SK-N-SH (cell line): ENCODE measurements around the gene ARMC10. TPM values are rescaled to one million over a fixed set of nuclear protein-coding genes. Genes with fewer than 3 reads are reported as not detected.

Experiments
- CTCF ChIA-PET: fragments of 300-600, 350-600 bp; formaldehyde crosslinking; extraction: SDS; loops from one replicate; lab custom pipeline; 2021; lab: Yijun Ruan, JAX
- POLR2A ChIA-PET: fragments of 350-600 bp; sonication (Branson Sonifier 250); formaldehyde crosslinking; extraction: SDS; loops from one replicate; lab custom pipeline; 2020; ENCODE audit warnings: antibody characterized with exemption, inconsistent platforms; lab: Yijun Ruan, JAX
- DNase-seq: peaks from one replicate; pipeline ENCODE4 v3.0.0; 2012
- H2AFZ ChIP-seq: fragments of 200-600 bp; sonication (generic); 2 replicates; pipeline ENCODE4 v1.8.1; 2016; ENCODE audit warnings: antibody characterized with exemption, mild to moderate bottlenecking, low read depth
- H3F3A ChIP-seq: fragments of 200-600 bp; sonication (generic); replicated peaks from 2 replicates; pipeline ENCODE3; 2016; ENCODE audit warnings: antibody characterized with exemption, mild to moderate bottlenecking; ENCODE audit not compliant: insufficient read depth
- H3K27ac ChIP-seq, 2 experiments: fragments of 200-500 bp in 1 of 2; fragments of 200-600 bp in 1 of 2; sonication (Bioruptor generic) in 1 of 2; sonication (generic), shearing (Covaris generic) in 1 of 2; 2 replicates each; pipeline versions ENCODE4 v1.5.1 to v1.6.1; 2014 to 2016; ENCODE audit warnings: low read depth in 2 of 2, inconsistent platforms in 1 of 2, low read length in 1 of 2, mild to moderate bottlenecking in 1 of 2, mixed read lengths in 1 of 2
- H3K27me3 ChIP-seq: fragments of 200-600 bp; sonication (generic), shearing (Covaris generic); 2 replicates; pipeline ENCODE4 v1.6.1; 2016; ENCODE audit warnings: mixed run types; ENCODE audit not compliant: insufficient read depth
- H3K36me3 ChIP-seq, 2 experiments: fragments of 200-500 bp in 1 of 2; fragments of 200-600 bp in 1 of 2; sonication (Bioruptor generic) in 1 of 2; sonication (generic) in 1 of 2; replicated peaks in 1 of 2; 2 replicates each; pipeline versions ENCODE3 to v1.5.1; 2014 to 2016; ENCODE audit warnings: low read length in 1 of 2, mild to moderate bottlenecking in 1 of 2; ENCODE audit not compliant: insufficient read depth in 2 of 2, control insufficient read depth in 1 of 2
- H3K4me1 ChIP-seq, 2 experiments: fragments of 200-500 bp in 1 of 2; fragments of 200-600 bp in 1 of 2; sonication (Bioruptor generic) in 1 of 2; sonication (generic), shearing (Covaris generic) in 1 of 2; 2 replicates each; pipeline versions ENCODE4 v1.5.1 to v1.6.1; 2014 to 2016; ENCODE audit warnings: low read depth in 1 of 2, low read length in 1 of 2, mixed run types in 1 of 2; ENCODE audit not compliant: insufficient read depth in 2 of 2, control insufficient read depth in 1 of 2
- H3K4me2 ChIP-seq: fragments of 200-600 bp; sonication (generic), shearing (Covaris generic); 2 replicates; pipeline ENCODE4 v1.6.1; 2017; ENCODE audit warnings: mixed run types
- H3K4me3 ChIP-seq, 2 experiments: fragments of 200-500 bp in 1 of 2; fragments of 200-600 bp in 1 of 2; sonication (Bioruptor generic) in 1 of 2; sonication (generic), shearing (Covaris generic) in 1 of 2; 2 replicates each; pipeline versions ENCODE4 v1.5.1 to v1.8.1; 2014 to 2016; ENCODE audit warnings: low read depth in 2 of 2, inconsistent platforms in 1 of 2, low read length in 1 of 2, mild to moderate bottlenecking in 1 of 2, mixed read lengths in 1 of 2, moderate library complexity in 1 of 2
- H3K79me2 ChIP-seq: fragments of 200-600 bp; sonication (generic); 2 replicates; pipeline ENCODE4 v1.8.1; 2017; ENCODE audit warnings: mild to moderate bottlenecking; ENCODE audit not compliant: insufficient read depth
- H3K9ac ChIP-seq: fragments of 200-600 bp; sonication (generic); 2 replicates; pipeline ENCODE4 v1.6.1; 2017; ENCODE audit warnings: mixed run types
- H3K9me2 ChIP-seq: fragments of 200-600 bp; sonication (generic); 2 replicates; pipeline ENCODE4 v1.6.1; 2017; ENCODE audit warnings: mixed run types
- H3K9me3 ChIP-seq: fragments of 200-600 bp; sonication (generic); 2 replicates; pipeline ENCODE4 v1.6.1; 2017; ENCODE audit warnings: mixed run types, mild to moderate bottlenecking, moderate library complexity
- H4K20me1 ChIP-seq: fragments of 200-600 bp; sonication (generic); 2 replicates; pipeline ENCODE4 v1.6.1; 2017; ENCODE audit warnings: mild to moderate bottlenecking, mixed run types; ENCODE audit not compliant: insufficient read depth
- ELF1 ChIP-seq: IDR thresholded peaks from 2 replicates; pipeline ENCODE4 v1.4.0; 2012
- EP300 ChIP-seq, 2 experiments: IDR thresholded peaks; 2 replicates each; pipeline versions ENCODE4 v1.4.0 to v1.6.1; 2012; ENCODE audit warnings: borderline replicate concordance in 1 of 2, low read depth in 1 of 2, low read length in 1 of 2
- EZH2phosphoT487 ChIP-seq: fragments of 200-600 bp; sonication (generic); IDR thresholded peaks from 2 replicates; pipeline ENCODE4 v1.6.1; 2017; ENCODE audit warnings: low read depth, mixed run types, mild to moderate bottlenecking, antibody characterized with exemption, moderate library complexity, borderline replicate concordance
- FOSL2 ChIP-seq: IDR thresholded peaks from 2 replicates; pipeline ENCODE4 v1.4.0; 2012; ENCODE audit warnings: low read depth, mild to moderate bottlenecking, moderate library complexity, borderline replicate concordance
- FOXJ3 ChIP-seq: sonication (generic); formaldehyde crosslinking; IDR thresholded peaks from 2 replicates; pipeline ENCODE4 v1.5.1; 2020; ENCODE audit warnings: mild to moderate bottlenecking, missing genetic modification reagents
- GABPA ChIP-seq: IDR thresholded peaks from 2 replicates; pipeline ENCODE4 v1.4.0; 2012; ENCODE audit warnings: low read depth, mild to moderate bottlenecking
- GATA2 ChIP-seq: sonication (generic); formaldehyde crosslinking; IDR thresholded peaks from 2 replicates; pipeline ENCODE4 v1.5.0; 2020; ENCODE audit warnings: mild to moderate bottlenecking, missing genetic modification reagents
- MEF2A ChIP-seq: IDR thresholded peaks from 2 replicates; pipeline ENCODE4 v1.4.0; 2012; ENCODE audit warnings: low read depth, borderline replicate concordance
- MXI1 ChIP-seq: IDR thresholded peaks from 2 replicates; pipeline ENCODE4 v1.6.1; 2012; ENCODE audit warnings: mild to moderate bottlenecking, low read depth, low read length, improper control_type of control experiment
- NRF1 ChIP-seq: IDR thresholded peaks from 2 replicates; pipeline ENCODE4 v1.6.1; 2012; ENCODE audit warnings: low read depth, mild to moderate bottlenecking, low read length
- RCOR1 ChIP-seq: fragments of 150-350 bp; IDR thresholded peaks from 2 replicates; pipeline ENCODE4 v1.6.1; 2017; ENCODE audit warnings: antibody characterized with exemption, low read length
- SIN3A ChIP-seq: IDR thresholded peaks from 2 replicates; pipeline ENCODE4 v1.6.1; 2012; ENCODE audit warnings: low read depth, mild to moderate bottlenecking, low read length, moderate library complexity, borderline replicate concordance
- TAF1 ChIP-seq: IDR thresholded peaks from 2 replicates; pipeline ENCODE4 v1.6.1; 2012; ENCODE audit warnings: low read depth, mild to moderate bottlenecking, low read length, moderate library complexity, borderline replicate concordance
- TEAD4 ChIP-seq: IDR thresholded peaks from 2 replicates; pipeline ENCODE4 v1.4.0; 2012; ENCODE audit warnings: mild to moderate bottlenecking, borderline replicate concordance; ENCODE audit not compliant: insufficient read depth
- YY1 ChIP-seq: IDR thresholded peaks from 2 replicates; pipeline ENCODE4 v1.4.0; 2012; ENCODE audit warnings: low read depth, mild to moderate bottlenecking
- WGBS: methylation state at CpG from one replicate; pipeline ENCODE4 v1.1.6; 2017; ENCODE audit warnings: low lambda C conversion rate; 5-methylcytosine and 5-hydroxymethylcytosine counted together
- polyA plus RNA-seq, 3 experiments: library from polyadenylated mRNA; depleted of rRNA; stranded (reverse); fragments of >200 nt; gene quantifications; 2 replicates each; pipeline ENCODE4 v1.2.3, GENCODE V29; 2012
- TF ChIP-seq, protein P1 (sequence below): IDR thresholded peaks from 2 replicates; pipeline ENCODE4 v1.4.0; 2012; ENCODE audit warnings: low read depth, borderline replicate concordance
- TF ChIP-seq, protein P2 (sequence below): IDR thresholded peaks from 2 replicates; pipeline ENCODE4 v1.6.1; 2012; ENCODE audit warnings: mild to moderate bottlenecking, low read depth, low read length, moderate library complexity
- TF ChIP-seq, protein P3 (sequence below): fragments of 150-350 bp; IDR thresholded peaks from 2 replicates; pipeline ENCODE4 v1.6.1; 2016; ENCODE audit warnings: mild to moderate bottlenecking, low read depth, low read length

The ARMC10 gene
- polyA plus RNA-seq, 1 of the 3 experiments (the other 2 are of a cell fraction) = 43.4 TPM

DNA sequence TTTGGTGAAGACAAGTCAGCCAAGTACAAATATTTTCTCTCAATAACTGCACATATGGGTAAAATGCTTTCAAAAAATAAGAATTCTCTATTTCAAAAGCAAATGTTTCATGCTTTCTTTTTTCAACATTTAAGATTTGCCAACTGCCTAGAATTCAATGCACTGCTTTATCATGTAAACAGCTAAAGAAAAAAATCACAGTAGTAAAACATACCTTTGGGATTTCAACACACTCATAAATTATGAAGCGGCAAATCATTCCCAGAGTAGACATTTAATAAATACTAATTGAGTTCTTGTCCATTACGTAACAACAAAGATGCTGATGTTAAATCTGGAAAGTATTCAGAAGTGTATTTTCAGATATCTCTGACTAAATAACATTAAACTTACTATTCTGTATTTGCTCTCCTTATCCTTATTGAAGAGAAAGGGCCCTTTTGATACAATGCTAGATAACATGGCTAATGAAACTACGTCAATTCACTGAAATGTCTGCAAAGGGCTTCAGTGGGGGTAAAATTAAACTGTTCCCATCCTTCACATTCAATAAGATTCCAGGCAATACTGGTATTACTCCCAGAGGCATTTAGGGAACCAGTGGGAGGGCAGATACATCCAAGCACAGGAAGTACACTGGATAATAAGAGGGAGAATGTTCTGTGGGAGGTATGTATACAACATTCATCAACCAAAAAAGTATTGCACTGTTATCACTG lies 60.1 kb downstream of the ARMC10 start:
- H3K9me3 ChIP-seq = no peaks in the 10 kb centered on the region
- H3K27ac ChIP-seq = no peak overlapping the region
- WGBS = 86% methylated on average over 3 of the region's 3 CpGs
- ChIA-PET CTCF (interaction anchor here (0.6 kb wide), 1 partner anchor 15 kb away, joined by 3 read pairs; no protein-coding TSS in a partner anchor), POLR2A (interaction anchor here (0.9 kb wide), 1 partner anchor 14 kb away, joined by 3 read pairs; the partner anchor contains the start of gene NAPEPLD)
- no peak overlapping the region for H3K9ac ChIP-seq
- DNase-seq = peak; percentile 31
- H3K27me3 ChIP-seq = no peaks in the 10 kb centered on the region
- H3K4me3 ChIP-seq = no peak overlapping the region
- H3K36me3 ChIP-seq = no peaks in the 10 kb centered on the region
- H4K20me1 ChIP-seq = no peaks in the 10 kb centered on the region
- peaks cover 3 to 8% of the 10 kb centered on the region in 2 experiments; a peak in 2 of 4 replicates for H3K4me1 ChIP-seq
- H2AFZ ChIP-seq = no peak overlapping the region
- TF ChIP-seq TAF1 = no peak
- TF ChIP-seq GATA2 (CRISPR knock-in tag) = peak; percentile 30; the same call in 1 of the 2 replicates
- H3F3A ChIP-seq = no peaks in the 10 kb centered on the region
- no peaks in the 10 kb centered on the region for H3K9me2 ChIP-seq
- H3K79me2 ChIP-seq = peaks cover 17% of the 10 kb centered on the region; the same call in 1 of the 2 replicates
- H3K4me2 ChIP-seq = no peak overlapping the region

DNA sequence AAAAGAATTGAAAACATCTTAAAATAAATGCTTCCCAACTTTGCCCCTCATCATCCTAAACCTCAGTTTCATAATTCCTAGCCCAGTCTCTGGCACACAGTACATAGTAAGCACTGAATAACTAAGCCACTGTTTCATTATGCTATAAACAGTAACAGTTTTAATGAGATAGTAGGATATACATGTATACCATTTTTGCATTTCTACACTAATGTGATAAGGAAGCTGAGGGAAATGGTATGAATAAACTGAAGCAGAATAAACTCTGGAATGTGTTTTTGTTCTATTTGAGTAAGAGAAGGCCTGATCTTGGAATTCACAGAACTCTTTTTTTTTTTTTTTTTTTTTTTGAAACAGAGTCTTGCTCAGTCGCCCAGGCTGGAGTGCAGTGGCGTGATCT lies 65.1 kb downstream of the ARMC10 start:
- Histone ChIP-seq H3K9ac (no peak overlapping the region), H3F3A (no peaks in the 10 kb centered on the region), H4K20me1 (no peaks in the 10 kb centered on the region), H3K79me2 (peaks cover 46% of the 10 kb centered on the region), H3K4me3 (no peak overlapping the region), H2AFZ (no peak overlapping the region), H3K36me3 (peaks cover 0 to 8% of the 10 kb centered on the region in 2 experiments), H3K27me3 (no peaks in the 10 kb centered on the region), H3K4me2 (no peak overlapping the region), H3K27ac (no peak overlapping the region), H3K4me1 (peaks cover 2 to 11% of the 10 kb centered on the region in 2 experiments; a peak in 2 of 4 replicates), H3K9me3 (no peaks in the 10 kb centered on the region), H3K9me2 (no peaks in the 10 kb centered on the region)
- ChIA-PET POLR2A (no interaction called here), CTCF (interaction anchor here (0.9 kb wide), 1 partner anchor 24 kb away, joined by 3 read pairs; no protein-coding TSS in a partner anchor)
- TF ChIP-seq RCOR1 (no peak), YY1 (no peak), FOXJ3 (CRISPR knock-in tag) (no peak), TEAD4 (no peak), EP300 (IDR thresholded peaks at IDR 0.05; ENCODE audit: borderline replicate concordance in 1 of 2, low read depth in 1 of 2, low read length in 1 of 2) (no peak), FOSL2 (no peak), ELF1 (no peak), MEF2A (no peak), NRF1 (no peak), EZH2phosphoT487 (no peak), MXI1 (no peak), TAF1 (no peak), GABPA (no peak), SIN3A (no peak)
- TF ChIP-seq, protein P1, sequence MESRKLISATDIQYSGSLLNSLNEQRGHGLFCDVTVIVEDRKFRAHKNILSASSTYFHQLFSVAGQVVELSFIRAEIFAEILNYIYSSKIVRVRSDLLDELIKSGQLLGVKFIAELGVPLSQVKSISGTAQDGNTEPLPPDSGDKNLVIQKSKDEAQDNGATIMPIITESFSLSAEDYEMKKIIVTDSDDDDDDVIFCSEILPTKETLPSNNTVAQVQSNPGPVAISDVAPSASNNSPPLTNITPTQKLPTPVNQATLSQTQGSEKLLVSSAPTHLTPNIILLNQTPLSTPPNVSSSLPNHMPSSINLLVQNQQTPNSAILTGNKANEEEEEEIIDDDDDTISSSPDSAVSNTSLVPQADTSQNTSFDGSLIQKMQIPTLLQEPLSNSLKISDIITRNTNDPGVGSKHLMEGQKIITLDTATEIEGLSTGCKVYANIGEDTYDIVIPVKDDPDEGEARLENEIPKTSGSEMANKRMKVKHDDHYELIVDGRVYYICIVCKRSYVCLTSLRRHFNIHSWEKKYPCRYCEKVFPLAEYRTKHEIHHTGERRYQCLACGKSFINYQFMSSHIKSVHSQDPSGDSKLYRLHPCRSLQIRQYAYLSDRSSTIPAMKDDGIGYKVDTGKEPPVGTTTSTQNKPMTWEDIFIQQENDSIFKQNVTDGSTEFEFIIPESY = no peak
- TF ChIP-seq, protein P2, sequence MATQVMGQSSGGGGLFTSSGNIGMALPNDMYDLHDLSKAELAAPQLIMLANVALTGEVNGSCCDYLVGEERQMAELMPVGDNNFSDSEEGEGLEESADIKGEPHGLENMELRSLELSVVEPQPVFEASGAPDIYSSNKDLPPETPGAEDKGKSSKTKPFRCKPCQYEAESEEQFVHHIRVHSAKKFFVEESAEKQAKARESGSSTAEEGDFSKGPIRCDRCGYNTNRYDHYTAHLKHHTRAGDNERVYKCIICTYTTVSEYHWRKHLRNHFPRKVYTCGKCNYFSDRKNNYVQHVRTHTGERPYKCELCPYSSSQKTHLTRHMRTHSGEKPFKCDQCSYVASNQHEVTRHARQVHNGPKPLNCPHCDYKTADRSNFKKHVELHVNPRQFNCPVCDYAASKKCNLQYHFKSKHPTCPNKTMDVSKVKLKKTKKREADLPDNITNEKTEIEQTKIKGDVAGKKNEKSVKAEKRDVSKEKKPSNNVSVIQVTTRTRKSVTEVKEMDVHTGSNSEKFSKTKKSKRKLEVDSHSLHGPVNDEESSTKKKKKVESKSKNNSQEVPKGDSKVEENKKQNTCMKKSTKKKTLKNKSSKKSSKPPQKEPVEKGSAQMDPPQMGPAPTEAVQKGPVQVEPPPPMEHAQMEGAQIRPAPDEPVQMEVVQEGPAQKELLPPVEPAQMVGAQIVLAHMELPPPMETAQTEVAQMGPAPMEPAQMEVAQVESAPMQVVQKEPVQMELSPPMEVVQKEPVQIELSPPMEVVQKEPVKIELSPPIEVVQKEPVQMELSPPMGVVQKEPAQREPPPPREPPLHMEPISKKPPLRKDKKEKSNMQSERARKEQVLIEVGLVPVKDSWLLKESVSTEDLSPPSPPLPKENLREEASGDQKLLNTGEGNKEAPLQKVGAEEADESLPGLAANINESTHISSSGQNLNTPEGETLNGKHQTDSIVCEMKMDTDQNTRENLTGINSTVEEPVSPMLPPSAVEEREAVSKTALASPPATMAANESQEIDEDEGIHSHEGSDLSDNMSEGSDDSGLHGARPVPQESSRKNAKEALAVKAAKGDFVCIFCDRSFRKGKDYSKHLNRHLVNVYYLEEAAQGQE = no peak
- TF ChIP-seq, protein P3, sequence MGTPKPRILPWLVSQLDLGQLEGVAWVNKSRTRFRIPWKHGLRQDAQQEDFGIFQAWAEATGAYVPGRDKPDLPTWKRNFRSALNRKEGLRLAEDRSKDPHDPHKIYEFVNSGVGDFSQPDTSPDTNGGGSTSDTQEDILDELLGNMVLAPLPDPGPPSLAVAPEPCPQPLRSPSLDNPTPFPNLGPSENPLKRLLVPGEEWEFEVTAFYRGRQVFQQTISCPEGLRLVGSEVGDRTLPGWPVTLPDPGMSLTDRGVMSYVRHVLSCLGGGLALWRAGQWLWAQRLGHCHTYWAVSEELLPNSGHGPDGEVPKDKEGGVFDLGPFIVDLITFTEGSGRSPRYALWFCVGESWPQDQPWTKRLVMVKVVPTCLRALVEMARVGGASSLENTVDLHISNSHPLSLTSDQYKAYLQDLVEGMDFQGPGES = no peak
- no peak for DNase-seq
- WGBS = 92% methylated on average over 2 of the region's 2 CpGs
